GM18498 (cell line): Measurements from ENCODE around the gene IRGC.

Source experiments
- ATAC-seq: cut with Tn5 transposase; IDR thresholded peaks from one replicate; pipeline ENCODE4 v1.9.1; 2021; ENCODE audit warnings: mild to moderate bottlenecking, moderate library complexity; ENCODE audit not compliant: unreplicated experiment

IRGC gene

GRCh38 chr19:43690890-43691289, 25.0 kb upstream of the IRGC start:
- ATAC-seq = no peak

- ATAC-seq = no peak
These were observed 24.1 kb upstream of the IRGC start for GRCh38 chr19:43691755-43692154.

GRCh38 chr19:43692385-43692784, 23.5 kb upstream of the IRGC start:
- ATAC-seq = no peak

- no peak for ATAC-seq
These were observed 23.0 kb upstream of the IRGC start for GRCh38 chr19:43692877-43693276.

- ATAC-seq = no peak
These were observed 21.3 kb upstream of the IRGC start for GRCh38 chr19:43694553-43694952.

- no peak for ATAC-seq
These were observed 19.7 kb upstream of the IRGC start for GRCh38 chr19:43695985-43696704.

GRCh38 chr19:43697295-43697694, 18.6 kb upstream of the IRGC start:
- ATAC-seq = no peak

GRCh38 chr19:43699506-43700394, 16.1 kb upstream of the IRGC start:
- no peak for ATAC-seq

- peak; percentile 25 for ATAC-seq
These were observed 15.4 kb upstream of the IRGC start for GRCh38 chr19:43700395-43701000.

- ATAC-seq = no peak
These were observed 11.7 kb upstream of the IRGC start for GRCh38 chr19:43704002-43704705.

- ATAC-seq = no peak
These were observed 10.1 kb upstream of the IRGC start for GRCh38 chr19:43705729-43706128.

- ATAC-seq = no peak
These were observed 8.6 kb upstream of the IRGC start for GRCh38 chr19:43707158-43707712.

- ATAC-seq = no peak
These were observed 7.2 kb upstream of the IRGC start for GRCh38 chr19:43708716-43709115.

GRCh38 chr19:43711751-43712355, 4.0 kb upstream of the IRGC start:
- no peak for ATAC-seq

GRCh38 chr19:43713208-43713607, 2.7 kb upstream of the IRGC start:
- no peak for ATAC-seq

- ATAC-seq = no peak
These were observed 2.9 kb downstream of the IRGC start for GRCh38 chr19:43718627-43719377.

- no peak for ATAC-seq
These were observed 3.5 kb downstream of the IRGC start for GRCh38 chr19:43719378-43719868.

GRCh38 chr19:43719918-43720317, 4.0 kb downstream of the IRGC start:
- ATAC-seq = no peak

- no peak for ATAC-seq
These were observed 5.1 kb downstream of the IRGC start for GRCh38 chr19:43720936-43721335.
